RWPE2 (cell line): ENCODE results near the gene ZNF532.

Source experiments
- ATAC-seq: fragments of 200-7000 bp; cut with Tn5 transposase; 3 replicates; pipeline ENCODE4 v1.9.1; 2021; ENCODE audit warnings: low read depth
- DNase-seq: peaks from one replicate; pipeline ENCODE4 v3.0.0-alpha.2; 2020; ENCODE audit warnings: low spot score
- H3K27ac ChIP-seq: fragments of 450-650 bp; 2 replicates; pipeline ENCODE4 v1.5.1; 2017; ENCODE audit warnings: mild to moderate bottlenecking; ENCODE audit not compliant: poor library complexity, severe bottlenecking
- H3K27me3 ChIP-seq: fragments of 250-450 bp; sonication (Bioruptor Pico); 2 replicates; pipeline ENCODE4 v1.5.1; 2021; ENCODE audit warnings: mild to moderate bottlenecking, moderate library complexity; ENCODE audit not compliant: insufficient read depth, poor library complexity, severe bottlenecking
- H3K36me3 ChIP-seq: fragments of 250-450 bp; sonication (Bioruptor Pico); 2 replicates; pipeline ENCODE4 v1.5.1; 2020; ENCODE audit warnings: low read depth, mild to moderate bottlenecking, moderate library complexity
- H3K4me1 ChIP-seq: fragments of 250-450 bp; sonication (Bioruptor Pico); 2 replicates; pipeline ENCODE4 v1.5.1; 2021; ENCODE audit warnings: mild to moderate bottlenecking, moderate library complexity; ENCODE audit not compliant: insufficient read depth, poor library complexity, severe bottlenecking
- H3K4me3 ChIP-seq: fragments of 250-450 bp; sonication (Bioruptor Pico); 2 replicates; pipeline ENCODE4 v1.5.1; 2021; ENCODE audit warnings: mild to moderate bottlenecking, moderate library complexity; ENCODE audit not compliant: severe bottlenecking
- H3K9me3 ChIP-seq: fragments of 250-450 bp; sonication (Bioruptor Pico); 2 replicates; pipeline ENCODE4 v1.5.1; 2021; ENCODE audit warnings: mild to moderate bottlenecking, moderate library complexity; ENCODE audit not compliant: severe bottlenecking
- TF ChIP-seq, protein P1 (sequence below): fragments of 450-650 bp; IDR thresholded peaks from one replicate; pipeline ENCODE4 v1.5.1; 2017; ENCODE audit warnings: mild to moderate bottlenecking, moderate library complexity; ENCODE audit not compliant: poor library complexity, severe bottlenecking

ZNF532 gene

DNA sequence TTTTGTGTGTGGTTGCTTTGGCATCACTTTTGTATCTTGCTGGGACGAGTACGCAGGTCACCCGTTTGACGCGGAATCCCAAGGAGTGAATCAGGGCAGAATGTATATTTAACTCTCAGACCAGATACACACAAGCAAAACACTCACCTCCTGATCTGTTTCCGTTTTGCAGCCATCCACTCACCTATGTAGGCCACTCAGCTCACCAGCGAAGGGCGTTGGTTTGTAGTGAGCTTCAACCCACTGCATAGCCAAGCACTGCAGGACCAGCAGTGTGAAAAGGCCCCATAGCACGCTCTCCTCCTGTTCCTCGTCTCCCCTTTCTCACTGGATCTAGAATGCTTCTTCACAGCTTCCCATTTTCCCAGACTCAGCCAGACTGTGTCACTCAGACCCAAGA is 58.3 kb downstream of the ZNF532 start:
- Histone ChIP-seq H3K4me1 (no peaks in the 10 kb centered on the region), H3K27me3 (no peaks in the 10 kb centered on the region), H3K4me3 (no peak overlapping the region), H3K27ac (no peak overlapping the region), H3K36me3 (peaks cover 5% of the 10 kb centered on the region; the same call in 1 of the 2 replicates), H3K9me3 (no peaks in the 10 kb centered on the region)
- DNase-seq = no peak
- ATAC-seq = no peak
- TF ChIP-seq, protein P1, sequence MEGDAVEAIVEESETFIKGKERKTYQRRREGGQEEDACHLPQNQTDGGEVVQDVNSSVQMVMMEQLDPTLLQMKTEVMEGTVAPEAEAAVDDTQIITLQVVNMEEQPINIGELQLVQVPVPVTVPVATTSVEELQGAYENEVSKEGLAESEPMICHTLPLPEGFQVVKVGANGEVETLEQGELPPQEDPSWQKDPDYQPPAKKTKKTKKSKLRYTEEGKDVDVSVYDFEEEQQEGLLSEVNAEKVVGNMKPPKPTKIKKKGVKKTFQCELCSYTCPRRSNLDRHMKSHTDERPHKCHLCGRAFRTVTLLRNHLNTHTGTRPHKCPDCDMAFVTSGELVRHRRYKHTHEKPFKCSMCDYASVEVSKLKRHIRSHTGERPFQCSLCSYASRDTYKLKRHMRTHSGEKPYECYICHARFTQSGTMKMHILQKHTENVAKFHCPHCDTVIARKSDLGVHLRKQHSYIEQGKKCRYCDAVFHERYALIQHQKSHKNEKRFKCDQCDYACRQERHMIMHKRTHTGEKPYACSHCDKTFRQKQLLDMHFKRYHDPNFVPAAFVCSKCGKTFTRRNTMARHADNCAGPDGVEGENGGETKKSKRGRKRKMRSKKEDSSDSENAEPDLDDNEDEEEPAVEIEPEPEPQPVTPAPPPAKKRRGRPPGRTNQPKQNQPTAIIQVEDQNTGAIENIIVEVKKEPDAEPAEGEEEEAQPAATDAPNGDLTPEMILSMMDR = no peak

DNA sequence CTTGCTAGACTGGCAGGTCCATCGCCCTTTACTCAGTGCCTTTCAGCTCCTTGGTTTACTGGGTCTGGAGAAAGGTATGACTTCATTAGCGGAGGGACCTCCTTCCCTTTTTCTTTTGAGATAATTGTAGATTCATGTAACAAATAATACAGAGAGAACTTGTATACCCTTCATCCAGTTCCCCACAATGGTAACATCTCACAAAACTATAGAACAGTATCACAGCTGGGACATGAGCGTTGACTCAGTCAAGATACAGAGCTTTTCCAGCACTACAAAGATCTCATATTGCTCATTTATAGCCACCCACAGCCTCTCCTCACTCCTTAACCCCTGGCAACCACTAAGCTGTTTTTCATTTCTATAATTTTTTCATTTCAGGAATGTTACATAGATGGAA is 59.8 kb downstream of the ZNF532 start:
- ATAC-seq (no peak), DNase-seq (no peak)
- no peaks in the 10 kb centered on the region for H3K4me1 ChIP-seq
- no peak overlapping the region for H3K27ac ChIP-seq
- H3K4me3 ChIP-seq = no peak overlapping the region
- peaks cover 5% of the 10 kb centered on the region; the same call in 1 of the 2 replicates for H3K36me3 ChIP-seq
- TF ChIP-seq, protein P1 = no peak
- no peaks in the 10 kb centered on the region for H3K27me3 ChIP-seq
- H3K9me3 ChIP-seq = no peaks in the 10 kb centered on the region

DNA sequence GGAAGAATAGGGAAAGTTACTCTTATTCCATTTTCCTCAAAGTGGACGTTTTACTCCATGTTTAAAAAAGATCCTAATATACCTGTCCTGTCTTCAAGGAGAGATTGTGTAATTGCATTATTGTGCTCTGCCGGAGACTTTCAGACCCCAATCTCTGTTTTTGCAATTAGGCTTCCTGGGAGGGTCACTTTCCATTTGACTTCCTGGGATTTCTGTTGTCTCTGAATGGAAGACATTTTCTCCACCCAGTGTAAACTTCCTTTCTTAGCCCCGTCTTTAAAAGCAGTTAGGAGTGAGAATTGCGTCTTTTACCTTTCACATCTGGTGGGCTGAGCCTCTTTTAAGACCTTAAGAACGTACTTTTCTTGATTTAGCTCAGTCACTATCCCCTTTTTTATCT is 63.0 kb downstream of the ZNF532 start:
- TF ChIP-seq, protein P1 = no peak
- H3K27me3 ChIP-seq = no peaks in the 10 kb centered on the region
- H3K9me3 ChIP-seq = no peaks in the 10 kb centered on the region
- H3K36me3 ChIP-seq = peaks cover 5% of the 10 kb centered on the region; the same call in 1 of the 2 replicates
- ATAC-seq (no peak), DNase-seq (no peak)
- H3K27ac ChIP-seq = no peak overlapping the region
- H3K4me3 ChIP-seq = no peak overlapping the region
- no peaks in the 10 kb centered on the region for H3K4me1 ChIP-seq

DNA sequence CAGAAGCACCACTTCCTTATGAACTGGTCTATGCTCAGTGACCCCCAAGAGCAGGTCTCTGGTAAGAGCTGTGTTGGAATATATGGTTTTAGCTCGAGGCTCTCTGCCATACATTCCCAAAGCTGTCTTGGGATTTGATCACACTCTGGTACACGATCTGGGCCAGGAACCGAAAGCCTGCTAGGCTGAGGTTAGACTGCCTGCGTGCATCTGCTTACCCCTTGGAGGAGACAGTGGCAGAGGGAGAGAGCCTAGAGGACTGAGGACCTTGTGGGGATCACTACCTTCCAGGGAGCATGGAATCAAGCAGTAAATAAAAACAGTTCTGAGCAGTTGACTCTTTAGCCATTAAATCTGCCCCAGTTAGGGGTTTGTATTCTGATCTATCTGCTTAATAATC is 63.7 kb downstream of the ZNF532 start:
- Histone ChIP-seq H3K9me3 (no peaks in the 10 kb centered on the region), H3K36me3 (peaks cover 5% of the 10 kb centered on the region; the same call in 1 of the 2 replicates), H3K4me1 (no peaks in the 10 kb centered on the region), H3K4me3 (no peak overlapping the region), H3K27me3 (no peaks in the 10 kb centered on the region), H3K27ac (no peak overlapping the region)
- TF ChIP-seq, protein P1 = no peak
- no peak for DNase-seq
- no peak for ATAC-seq

DNA sequence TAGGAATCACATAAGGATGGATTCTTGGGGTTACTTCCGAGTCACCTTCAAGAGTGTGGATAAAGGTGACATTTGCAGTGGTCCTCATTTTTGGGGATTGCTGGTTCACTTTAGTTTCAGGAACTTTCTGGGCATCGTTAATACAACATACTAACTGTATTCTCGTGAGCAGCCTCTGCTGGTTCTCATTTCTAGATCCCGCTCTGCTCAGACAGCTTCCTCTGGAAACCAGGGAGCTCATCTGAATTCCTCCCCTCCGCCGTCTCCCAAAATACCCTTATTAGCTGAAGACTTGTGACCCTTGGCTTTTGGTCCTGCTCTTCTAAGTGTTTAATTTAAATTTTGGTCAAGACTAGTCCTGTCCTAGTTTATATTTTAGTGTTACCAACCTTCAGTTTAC is 64.5 kb downstream of the ZNF532 start:
- ATAC-seq (no peak), DNase-seq (no peak)
- no peaks in the 10 kb centered on the region for H3K27me3 ChIP-seq
- H3K27ac ChIP-seq = no peak overlapping the region
- TF ChIP-seq, protein P1 = no peak
- peaks cover 5% of the 10 kb centered on the region; the same call in 1 of the 2 replicates for H3K36me3 ChIP-seq
- H3K4me1 ChIP-seq = no peaks in the 10 kb centered on the region
- no peak overlapping the region for H3K4me3 ChIP-seq
- no peaks in the 10 kb centered on the region for H3K9me3 ChIP-seq
